ENCODE data around the gene ZSCAN21.
"Not testable (repeated sequence)": the region's sequence is repeated elsewhere in the genome, so short reads cannot be mapped to it uniquely, and the experiment has no call there.

Gene ZSCAN21

DNA sequence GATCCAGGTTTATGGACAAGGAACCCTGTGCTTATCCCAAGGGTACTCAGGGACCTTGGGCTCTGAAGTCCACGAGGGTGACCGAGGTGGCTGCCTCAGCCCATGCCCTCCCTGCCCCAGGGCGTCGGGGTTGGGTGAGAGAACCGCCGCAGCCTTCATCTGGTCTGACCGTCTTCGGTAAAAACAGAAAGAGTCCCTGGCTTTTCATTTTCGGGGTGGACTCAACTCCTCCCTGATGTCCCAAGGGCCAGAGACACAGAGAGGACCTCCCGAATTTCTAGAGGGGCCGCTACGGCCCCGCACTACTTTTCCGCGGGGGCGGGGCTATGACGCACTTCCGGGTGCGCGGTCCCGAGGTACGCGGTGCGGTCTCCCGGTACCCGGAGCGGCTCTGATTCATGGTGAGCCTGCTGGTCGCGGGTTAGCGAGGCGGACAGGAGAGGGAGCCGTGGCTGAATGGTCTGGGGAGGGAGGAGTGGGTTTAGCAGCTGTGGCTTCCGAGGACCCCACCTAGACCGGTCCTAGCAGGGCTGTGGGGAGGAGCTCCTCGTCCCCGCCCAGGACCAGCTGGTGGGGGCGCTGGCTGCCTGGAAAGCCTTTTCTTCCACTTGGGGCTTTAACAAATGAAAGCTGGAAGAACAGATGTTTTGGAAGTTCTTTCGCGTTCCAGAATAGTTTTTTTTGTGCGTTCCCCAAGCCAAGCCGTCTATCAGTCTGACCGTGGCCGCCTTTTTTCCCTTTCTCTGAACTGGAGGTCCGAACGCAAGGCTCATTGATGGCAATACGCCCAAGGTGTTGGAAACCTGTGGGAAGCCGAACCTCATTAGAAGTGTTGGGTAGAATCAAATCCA, at the start of gene ZSCAN21:
ZSCAN21 (plus strand) TSS at position 334 of the 851 bp plus-strand sequence. CDS start 7,233 bp downstream, outside the sequence.
- peak; percentile 69 to 78 for DNase-seq (ENCODE audit: low read depth in 2 of 2)

DNA sequence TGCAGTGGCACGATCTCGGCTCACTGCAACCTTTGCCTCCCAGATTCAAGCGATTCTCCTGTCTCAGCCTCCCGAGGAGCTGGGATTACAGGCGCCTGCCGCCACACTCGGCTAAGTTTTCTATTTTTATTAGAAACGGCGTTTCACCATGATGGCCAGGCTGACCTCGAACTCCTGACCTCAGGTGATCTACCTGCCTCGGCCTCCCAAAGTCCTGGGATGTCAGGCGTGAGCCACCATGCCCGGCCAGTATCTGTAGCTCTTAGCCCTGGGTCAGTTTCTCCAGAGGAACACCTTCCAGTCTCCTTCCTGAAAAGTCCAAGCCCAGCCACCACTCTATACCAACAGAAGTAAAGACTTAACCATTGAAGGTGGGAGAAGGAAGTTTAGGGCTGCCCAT, 49.3 kb upstream of the ZSCAN21 start:
- no peak for DNase-seq (ENCODE audit: low read depth in 2 of 2)

DNA sequence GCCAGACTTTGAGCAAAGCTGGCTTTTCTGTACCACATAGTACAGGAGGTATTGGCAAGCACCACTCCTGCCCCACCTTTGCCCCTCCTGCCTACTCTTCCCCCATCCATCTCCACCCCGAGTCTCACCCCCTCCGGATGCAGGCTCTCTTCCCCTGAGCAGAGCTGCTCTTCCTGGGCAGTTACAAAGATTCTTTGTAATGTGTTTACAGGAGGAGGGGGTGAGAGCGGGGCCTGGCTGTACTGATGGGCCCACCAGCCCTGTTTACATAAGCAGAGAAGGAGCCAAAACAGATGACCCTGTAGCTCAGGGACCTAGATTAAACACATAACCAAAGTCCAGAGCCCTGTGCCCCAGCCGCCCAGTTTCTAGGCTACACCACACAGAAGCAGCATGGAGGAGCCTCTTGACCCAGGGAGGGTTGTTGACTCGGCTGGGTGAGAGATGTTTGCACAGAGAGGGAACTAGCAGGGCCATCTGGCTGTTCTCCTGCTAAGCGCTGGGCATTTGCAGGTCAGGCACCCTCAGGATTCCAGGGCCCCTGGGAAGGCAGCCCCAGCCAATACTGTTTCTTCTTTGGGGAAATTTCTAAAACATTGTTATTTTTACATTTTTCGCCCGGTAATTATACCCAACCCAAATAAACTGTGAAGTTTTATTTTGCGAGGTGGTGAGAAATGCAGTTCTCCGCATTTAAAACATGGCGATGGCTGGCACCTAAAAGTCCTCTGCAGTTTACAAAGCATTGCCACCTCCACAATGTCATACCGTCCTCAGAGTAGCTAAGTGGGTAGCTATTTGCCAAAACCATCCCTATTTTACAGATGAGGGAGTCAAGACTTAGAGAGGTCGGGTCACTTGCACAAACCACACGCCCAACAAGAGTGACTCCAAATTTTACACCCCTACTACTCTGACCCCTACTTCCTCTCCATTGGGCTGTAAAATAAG, 45.6 kb upstream of the ZSCAN21 start:
- no peak for DNase-seq (ENCODE audit: low read depth in 2 of 2)

DNA sequence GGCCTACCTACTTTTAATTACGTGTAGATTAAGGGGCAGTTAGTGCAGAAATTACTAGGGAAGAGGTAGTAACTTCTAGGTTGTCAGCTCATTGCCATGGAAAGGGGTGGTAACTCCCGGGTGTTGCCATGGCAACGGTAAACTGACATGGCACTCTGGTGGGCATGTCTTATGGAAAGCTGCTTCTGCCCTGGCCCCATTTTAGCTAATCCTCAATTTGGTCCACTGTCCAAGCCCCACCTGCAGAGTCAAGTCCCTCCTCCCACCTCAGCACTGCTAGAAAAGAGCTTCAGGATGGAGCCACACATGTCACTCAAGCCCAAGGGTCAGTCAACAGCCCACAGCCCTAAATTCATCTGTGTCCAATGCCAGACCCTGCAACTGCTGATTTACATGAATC, 41.7 kb upstream of the ZSCAN21 start:
- DNase-seq (ENCODE audit: low read depth in 2 of 2) = no peak

DNA sequence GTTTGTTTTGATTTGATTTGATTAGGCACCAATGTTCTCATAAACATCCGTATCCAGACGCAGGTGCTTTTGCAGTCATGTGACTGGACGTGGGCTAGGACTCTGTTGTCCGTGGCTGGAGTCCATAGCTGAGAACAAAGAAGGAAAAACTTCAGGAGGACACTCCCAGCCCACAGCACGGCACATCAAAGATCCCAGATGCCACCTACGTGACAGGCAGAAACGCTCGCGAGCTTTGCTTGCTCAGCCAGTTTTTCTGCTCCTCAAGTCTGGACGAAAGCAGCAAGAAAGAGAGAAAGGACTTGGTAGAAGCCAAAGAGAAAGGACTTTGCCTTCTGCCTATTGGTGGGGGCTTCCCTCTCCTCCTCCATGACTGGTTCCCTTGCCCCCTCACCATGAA, 41.0 kb upstream of the ZSCAN21 start:
- DNase-seq (ENCODE audit: low read depth in 2 of 2) = no peak

- DNase-seq (ENCODE audit: low read depth in 2 of 2) = not testable (repeated sequence)
Observed at GRCh38 chr7:100009952-100010351, 39.6 kb upstream of the ZSCAN21 start.

DNA sequence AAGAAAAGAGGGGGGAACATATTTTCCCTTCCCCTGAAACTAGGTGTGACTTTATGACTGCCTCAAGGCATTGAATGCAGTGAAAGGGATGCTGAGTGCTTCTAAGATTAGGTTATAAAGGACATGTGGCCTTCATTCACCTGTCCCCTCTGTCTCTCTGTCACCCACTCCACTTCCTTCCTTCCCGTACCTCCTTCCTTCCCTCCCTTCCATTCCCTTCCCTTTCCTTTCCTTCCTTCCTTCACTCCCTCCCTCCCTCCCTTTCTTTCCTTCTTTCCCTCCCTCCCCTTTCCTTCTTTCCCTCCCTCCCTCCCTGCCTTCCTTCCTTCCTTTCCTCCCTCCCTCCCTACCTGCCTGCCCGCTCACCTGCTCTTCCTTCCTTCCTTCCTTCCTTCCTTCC, 38.7 kb upstream of the ZSCAN21 start:
- no peak for DNase-seq (ENCODE audit: low read depth in 2 of 2)

- DNase-seq (ENCODE audit: low read depth in 2 of 2) = no peak
Observed at GRCh38 chr7:100011516-100011915, 38.1 kb upstream of the ZSCAN21 start.

DNA sequence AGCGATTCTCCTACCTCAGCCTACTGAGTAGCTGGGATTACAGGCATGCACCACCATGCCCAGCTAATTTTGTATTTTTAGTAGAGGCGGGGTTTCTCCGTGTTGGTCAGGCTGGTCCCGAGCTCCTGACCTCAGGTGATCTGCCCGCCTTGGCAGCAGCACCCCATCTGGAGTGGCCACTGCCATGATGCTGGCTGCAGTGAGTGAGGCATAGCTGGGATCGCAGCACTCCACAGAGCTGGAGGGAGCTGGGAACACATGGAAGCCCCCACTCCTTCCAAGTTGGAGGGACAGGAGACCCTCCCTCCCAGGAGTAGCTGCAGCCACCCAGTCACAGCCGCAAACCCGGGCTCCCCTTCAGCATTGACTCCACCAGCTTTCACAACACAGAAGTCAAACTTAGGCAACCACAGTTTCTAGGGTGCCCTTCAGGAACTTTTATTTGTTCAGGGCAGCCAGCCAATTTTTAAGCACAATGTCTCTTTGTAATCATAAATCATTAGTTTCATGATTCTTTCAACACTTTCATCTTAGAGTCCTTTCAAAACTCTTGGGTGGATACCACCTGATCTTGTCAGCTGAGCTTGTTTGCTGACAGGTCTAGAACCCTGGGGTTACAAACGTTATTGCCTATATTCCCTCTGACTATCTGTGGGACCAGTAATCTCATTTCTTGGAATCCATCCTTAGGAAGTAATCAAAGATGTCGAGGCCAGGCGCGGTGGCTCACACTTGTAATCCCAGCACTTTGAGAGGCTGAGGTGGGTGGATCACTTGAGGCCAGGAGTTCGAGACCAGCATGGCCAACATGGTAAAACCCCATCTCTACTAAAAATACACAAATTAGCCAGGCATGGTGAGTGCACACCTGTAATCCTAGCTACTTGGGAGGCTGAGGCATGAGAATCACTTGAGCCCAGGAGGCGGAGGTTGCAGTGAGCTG, 36.9 kb upstream of the ZSCAN21 start:
- DNase-seq (ENCODE audit: low read depth in 2 of 2) = not testable (repeated sequence)

- peak in 1 of 2 donors; percentile 12 for DNase-seq (ENCODE audit: low read depth in 2 of 2)
Observed at GRCh38 chr7:100013328-100013676, 36.3 kb upstream of the ZSCAN21 start.

- DNase-seq (ENCODE audit: low read depth in 2 of 2) = peak; percentile 71 to 81
Observed at GRCh38 chr7:100015232-100016214, 34.1 kb upstream of the ZSCAN21 start, which contains the start of gene ZKSCAN1. Gene ZKSCAN1, plus strand, starts transcription at chr7:100015596. Its CDS starts 7,911 bp downstream, at chr7:100023507.

- no peak for DNase-seq (ENCODE audit: low read depth in 2 of 2)
Observed at GRCh38 chr7:100016215-100016901, 33.2 kb upstream of the ZSCAN21 start.

- DNase-seq (ENCODE audit: low read depth in 2 of 2) = no peak
Observed at GRCh38 chr7:100017300-100017699, 32.3 kb upstream of the ZSCAN21 start.

DNA sequence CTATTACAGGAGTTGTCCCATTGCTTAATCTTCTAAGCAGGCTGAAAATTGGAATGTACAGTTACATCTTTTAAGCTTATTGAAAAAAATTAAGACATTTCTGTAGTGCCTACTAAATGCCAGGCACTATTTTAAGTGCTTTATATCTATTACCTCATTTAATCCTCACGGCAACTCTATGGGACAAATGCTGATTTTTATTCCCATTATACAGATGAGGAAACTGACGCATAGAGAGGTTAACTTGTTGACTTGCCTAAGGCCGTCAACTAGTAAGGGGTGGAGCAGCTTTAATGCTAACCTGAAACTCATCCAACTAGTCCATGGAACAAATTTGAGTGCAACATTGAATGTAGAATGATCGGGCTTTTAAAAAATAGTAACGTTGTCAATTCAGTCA, 31.7 kb upstream of the ZSCAN21 start:
- no peak for DNase-seq (ENCODE audit: low read depth in 2 of 2)

DNA sequence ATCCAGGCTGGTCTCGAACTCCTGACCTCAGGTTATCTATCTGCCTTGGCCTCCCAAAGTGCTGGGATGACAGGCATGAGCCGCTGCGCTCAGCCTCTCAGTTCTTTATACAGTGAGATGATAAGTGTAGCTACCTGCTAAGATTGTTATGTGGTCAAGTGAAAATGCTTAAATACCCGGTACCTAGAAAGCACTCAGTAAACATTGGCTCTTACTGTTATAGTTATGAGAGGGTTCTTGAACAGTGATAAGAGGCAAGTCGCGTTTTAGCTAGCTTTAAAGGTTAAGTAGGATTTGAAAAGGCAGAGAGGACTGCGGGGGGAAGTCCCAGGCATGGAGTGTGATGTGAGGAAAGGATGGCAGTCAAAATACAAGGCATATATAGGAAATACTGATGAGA, 29.7 kb upstream of the ZSCAN21 start:
- no peak for DNase-seq (ENCODE audit: low read depth in 2 of 2)

DNA sequence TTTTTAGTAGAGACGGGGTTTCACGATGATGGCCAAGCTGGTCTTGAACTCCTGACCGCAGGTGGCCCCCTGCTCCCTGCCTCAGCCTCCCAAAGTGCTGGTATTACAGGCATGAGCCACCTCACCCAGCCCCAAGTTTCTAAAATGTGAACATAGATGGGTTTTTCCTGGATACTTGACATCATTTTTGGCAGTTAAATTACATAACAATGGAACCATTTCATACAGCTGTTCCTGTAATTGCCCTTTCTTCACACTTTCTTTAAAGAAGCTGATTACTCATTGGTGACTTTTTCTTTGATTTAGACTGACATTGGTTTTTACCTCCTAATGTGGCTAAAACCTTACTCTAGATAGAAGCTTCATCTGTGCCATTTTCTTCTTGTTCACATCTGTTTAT, 28.3 kb upstream of the ZSCAN21 start:
- DNase-seq (ENCODE audit: low read depth in 2 of 2) = no peak

DNA sequence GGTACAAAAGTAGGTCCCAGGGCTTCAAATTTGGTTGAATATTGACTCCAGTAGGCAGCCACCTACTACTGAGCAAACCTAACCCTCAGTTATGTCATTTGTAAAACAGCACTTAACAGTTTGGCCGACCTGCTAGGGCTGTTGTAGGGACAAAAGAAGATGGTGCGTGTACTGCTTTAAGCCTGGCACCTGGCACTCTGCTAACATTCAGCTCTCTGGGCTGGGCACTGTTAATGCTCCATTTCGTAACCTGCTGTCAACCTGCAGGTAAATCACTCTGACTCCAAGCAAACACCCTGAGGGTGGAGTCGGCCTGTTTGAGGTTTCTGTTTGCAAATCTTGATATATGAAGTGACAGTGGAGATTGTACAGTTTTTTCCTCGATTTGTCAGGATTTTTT, 27.0 kb upstream of the ZSCAN21 start:
- DNase-seq (ENCODE audit: low read depth in 2 of 2) = no peak

DNA sequence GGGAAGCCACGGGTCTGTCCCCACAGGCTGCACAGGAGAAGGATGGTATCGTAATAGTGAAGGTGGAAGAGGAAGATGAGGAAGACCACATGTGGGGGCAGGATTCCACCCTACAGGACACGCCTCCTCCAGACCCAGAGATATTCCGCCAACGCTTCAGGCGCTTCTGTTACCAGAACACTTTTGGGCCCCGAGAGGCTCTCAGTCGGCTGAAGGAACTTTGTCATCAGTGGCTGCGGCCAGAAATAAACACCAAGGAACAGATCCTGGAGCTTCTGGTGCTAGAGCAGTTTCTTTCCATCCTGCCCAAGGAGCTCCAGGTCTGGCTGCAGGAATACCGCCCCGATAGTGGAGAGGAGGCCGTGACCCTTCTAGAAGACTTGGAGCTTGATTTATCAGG, 26.0 kb upstream of the ZSCAN21 start:
- DNase-seq (ENCODE audit: low read depth in 2 of 2) = no peak

DNA sequence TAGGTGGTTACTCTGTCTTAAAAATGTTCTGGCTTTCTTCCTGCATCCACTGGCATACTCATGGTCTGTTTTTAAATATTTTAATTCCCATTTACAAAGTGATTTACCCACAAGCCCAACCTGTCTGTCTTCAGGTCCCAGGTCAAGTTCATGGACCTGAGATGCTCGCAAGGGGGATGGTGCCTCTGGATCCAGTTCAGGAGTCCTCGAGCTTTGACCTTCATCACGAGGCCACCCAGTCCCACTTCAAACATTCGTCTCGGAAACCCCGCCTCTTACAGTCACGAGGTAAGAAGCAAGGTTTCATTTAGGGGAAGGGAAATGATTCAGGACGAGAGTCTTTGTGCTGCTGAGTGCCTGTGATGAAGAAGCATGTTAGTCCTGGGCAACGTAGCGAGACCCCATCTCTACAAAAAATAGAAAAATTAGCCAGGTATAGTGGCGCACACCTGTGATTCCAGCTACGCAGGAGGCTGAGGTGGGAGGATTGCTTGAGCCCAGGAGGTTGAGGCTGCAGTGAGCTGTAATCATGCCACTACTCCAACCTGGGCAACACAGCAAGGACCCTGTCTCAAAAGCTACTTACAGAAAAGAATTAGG, 25.5 kb upstream of the ZSCAN21 start:
- DNase-seq (ENCODE audit: low read depth in 2 of 2) = no peak

All from stimulated activated CD8-positive, alpha-beta memory T cell treated with anti-CD3 and anti-CD28 coated beads, Interleukin-7, amount 100 ng/mL, for 4 hours (primary cell).